ENCODE results near the gene DSCAM.

- TF ChIP-seq CTCF (IDR thresholded peaks at IDR 0.05 in 4 of 5, conservative IDR thresholded peaks at IDR 0.05 in 1 of 5) (no peak), POLR2A (IDR thresholded peaks at IDR 0.05) (no peak)
Measured at GRCh38 chr21:40433538-40433937, 413.4 kb downstream of the DSCAM start.
